ENCODE measurements around the gene AMIGO1.

The AMIGO1 gene

GRCh38 chr1:109508001-109508872 lies 1.3 kb downstream of the AMIGO1 start:
- DNase-seq (ENCODE audit: extremely low spot score, insufficient read length, low read depth) (no peak), FAIRE-seq (no peak)

- no peak for FAIRE-seq
- no peak for DNase-seq (ENCODE audit: extremely low spot score, insufficient read length, low read depth)
These were observed 4.6 kb downstream of the AMIGO1 start for GRCh38 chr1:109504974-109505373.

- no peak for FAIRE-seq
- no peak for DNase-seq (ENCODE audit: extremely low spot score, insufficient read length, low read depth)
These were observed 5.6 kb downstream of the AMIGO1 start for GRCh38 chr1:109503935-109504334.

- FAIRE-seq (no peak), DNase-seq (ENCODE audit: extremely low spot score, insufficient read length, low read depth) (no peak)
These were observed 7.1 kb downstream of the AMIGO1 start for GRCh38 chr1:109502364-109502851.

DNA sequence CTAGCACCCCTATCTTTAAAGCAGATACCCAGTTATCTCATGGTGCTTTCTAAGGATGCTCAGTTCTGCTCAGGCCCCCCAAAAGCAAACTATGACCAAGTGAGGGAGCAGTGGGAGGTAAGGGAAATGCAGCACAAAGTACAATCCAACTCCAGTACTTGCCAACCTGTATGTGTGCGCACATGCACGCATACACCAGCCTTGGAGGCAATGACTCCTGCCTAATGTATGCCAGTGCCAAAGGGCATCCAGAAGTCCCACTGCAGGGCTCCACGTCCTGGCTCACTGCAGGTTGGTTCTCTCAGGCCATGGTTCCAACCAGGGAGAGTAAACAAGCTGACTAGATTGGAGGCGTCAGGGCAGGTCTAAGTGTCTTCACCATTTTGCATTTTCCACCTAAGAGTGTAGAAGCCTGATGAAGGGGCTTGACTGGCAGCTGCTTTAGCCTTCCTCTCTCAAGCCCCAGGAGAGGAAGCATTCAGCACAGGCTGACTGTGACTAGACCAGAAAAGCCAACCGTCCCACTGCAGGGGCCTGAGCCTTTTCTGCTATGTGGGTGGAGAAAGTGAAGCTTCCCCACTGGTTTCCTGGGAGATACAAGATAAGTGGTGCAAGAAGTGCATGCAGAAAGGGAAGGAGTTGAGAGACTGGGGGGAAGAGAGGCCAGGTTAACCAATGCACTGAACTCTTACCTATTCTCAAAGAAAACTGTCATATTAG lies 7.7 kb downstream of the AMIGO1 start:
- FAIRE-seq = no peak
- DNase-seq (ENCODE audit: extremely low spot score, insufficient read length, low read depth) = no peak

- FAIRE-seq (no peak), DNase-seq (ENCODE audit: extremely low spot score, insufficient read length, low read depth) (no peak)
These were observed 8.6 kb downstream of the AMIGO1 start for GRCh38 chr1:109500941-109501381.

DNA sequence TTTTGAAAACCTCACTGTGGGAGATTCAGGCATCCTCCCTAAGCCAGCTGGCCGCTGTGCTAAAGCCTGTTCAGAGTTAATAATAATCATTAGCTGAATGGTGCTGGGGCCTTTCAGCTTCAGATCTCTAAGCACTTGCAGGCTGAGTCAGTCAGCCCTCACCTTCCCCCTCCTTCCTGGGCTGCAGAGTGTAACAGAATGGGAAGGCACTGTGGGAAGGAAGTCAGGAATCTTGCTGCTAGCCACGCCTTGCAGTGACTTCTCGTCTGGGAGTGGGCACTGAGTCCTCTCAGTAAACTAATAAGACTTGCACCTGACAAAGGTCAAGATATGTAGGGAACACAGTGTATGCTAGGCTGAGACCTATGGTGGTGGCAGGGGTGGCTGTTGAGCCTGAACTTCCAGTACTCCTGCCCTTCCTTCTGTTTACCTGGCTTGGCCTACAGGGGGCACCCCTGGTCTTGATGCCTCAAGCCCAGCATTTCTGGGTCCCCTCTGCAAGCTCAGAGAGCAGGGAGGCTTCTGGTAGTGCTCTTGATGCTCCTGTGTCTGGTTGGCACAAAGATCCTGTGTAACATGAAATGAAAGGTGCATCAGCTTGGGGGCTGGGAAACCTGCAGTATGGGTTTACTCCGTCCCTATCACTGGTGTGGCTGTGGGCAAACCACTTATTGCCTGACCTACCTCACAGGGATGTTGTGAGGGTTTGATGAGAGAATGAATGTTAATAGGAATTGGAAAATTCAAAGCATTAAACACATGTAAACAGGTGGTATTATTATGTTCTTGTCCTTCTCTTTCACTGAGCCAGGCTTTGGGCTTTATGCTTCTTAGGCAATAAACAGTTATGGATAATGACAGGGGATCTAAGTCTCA lies 9.6 kb downstream of the AMIGO1 start:
- DNase-seq (ENCODE audit: extremely low spot score, insufficient read length, low read depth) = no peak

DNA sequence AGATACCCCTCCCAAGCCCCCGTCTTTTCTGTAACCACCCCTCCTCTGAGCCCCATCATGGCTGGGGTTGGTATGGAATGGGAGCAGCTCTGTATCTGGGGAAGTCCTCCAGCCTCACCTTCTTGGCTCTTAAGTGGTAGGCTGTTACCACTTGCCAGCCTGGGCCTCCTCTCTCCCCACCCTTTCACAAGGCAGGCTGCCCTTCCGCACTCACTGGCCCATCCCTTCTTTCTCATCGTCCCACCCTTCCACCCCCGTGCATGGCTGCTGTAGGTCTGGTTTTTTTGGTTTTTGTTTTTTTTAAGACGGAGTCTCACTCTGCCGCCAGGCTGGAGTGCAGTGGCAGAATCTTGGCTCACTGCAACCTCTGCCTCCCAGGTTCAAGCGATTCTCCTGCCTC lies 10.4 kb downstream of the AMIGO1 start:
- DNase-seq (ENCODE audit: extremely low spot score, insufficient read length, low read depth) (no peak), FAIRE-seq (no peak)

More for the DNA sequence above, 9.6 kb downstream of the AMIGO1 start:
- no peak for FAIRE-seq

GRCh38 chr1:109498161-109498801 lies 11.2 kb downstream of the AMIGO1 start:
- DNase-seq (ENCODE audit: extremely low spot score, insufficient read length, low read depth) = no peak
- no peak for FAIRE-seq

DNA sequence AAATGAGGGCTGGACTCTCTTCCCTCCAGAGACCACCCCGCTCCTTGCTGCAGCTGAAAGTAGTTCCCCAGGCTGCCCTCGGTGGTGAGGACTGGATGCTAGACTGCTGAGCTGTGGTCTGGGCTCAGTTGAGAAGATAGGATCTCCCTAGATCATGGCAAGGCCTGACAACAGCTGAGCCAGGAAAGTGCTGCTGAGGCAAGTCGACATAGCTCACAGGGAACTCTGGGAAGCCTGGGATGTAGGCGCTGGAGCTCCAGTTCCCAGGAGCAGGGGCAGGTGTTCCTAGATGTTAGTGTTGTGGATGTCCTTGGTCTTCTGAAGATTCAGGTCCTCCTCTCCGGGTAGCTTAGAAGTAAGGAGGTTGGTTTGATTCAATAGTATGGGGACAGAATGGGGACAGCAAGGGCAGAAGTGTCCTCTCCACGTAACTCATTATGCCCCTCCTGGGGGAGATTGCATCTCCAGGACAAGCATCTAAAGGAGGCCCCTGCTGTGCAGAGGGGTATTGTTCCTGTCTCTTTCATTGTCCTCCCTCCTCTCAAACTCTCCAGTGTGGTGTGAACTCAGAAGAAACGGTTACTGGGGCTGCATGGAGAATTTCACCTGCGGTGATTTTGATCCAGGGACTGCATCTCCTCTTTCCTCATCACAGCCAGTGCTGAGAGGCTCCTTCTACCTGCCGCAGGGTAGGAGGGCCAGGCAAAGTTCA lies 11.9 kb downstream of the AMIGO1 start:
- FAIRE-seq = no peak
- no peak for DNase-seq (ENCODE audit: extremely low spot score, insufficient read length, low read depth)

DNA sequence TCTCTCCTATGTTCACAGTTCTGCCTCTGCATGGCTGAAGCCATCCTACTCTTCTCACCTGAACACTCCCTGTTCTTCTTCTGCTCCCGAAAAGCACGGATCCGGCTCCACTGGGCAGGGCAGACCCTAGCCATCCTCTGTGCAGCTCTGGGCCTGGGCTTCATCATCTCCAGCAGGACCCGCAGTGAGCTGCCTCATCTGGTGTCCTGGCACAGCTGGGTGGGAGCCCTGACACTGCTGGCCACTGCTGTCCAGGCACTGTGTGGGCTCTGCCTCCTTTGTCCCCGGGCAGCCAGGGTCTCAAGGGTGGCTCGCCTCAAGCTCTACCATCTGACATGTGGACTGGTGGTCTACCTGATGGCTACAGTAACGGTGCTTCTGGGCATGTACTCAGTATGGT lies 13.8 kb downstream of the AMIGO1 start:
- DNase-seq (ENCODE audit: extremely low spot score, insufficient read length, low read depth) = no peak
- FAIRE-seq = no peak

DNA sequence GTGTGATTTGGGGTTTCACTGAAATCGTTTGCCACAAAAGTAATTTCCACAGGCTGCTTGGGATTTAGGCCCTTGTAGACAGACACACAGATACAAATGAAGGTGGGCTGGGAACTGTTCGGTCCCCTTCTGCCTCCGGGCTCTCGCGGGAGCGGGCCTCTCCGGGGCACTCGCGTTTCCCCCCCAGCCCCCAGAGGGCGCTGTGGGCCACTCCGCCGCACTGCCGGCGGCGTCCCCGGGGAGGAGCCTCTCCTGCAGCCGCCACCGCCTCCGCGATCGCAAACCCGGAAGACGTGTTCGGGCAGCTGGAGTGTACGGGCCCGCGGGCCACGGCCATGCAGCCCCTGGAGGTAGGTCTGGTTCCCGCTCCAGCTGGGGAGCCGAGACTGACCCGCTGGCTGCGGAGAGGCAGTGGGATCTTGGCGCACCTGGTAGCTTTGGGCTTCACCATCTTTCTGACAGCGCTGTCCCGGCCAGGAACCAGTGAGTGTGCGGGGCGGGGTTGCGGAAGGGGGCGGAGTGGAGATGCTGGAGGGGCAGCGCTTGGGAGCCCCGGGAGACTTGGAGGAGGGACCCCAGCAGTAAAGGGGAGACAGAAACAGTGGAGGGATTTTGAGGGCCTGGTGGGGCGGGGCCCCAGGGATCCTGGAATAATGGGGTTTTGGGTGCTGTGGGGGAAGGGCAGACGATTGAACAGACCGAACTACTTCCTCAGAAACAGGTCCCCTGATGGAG lies 15.6 kb downstream of the AMIGO1 start, which contains the start of gene CYB561D1:
Gene CYB561D1 (plus strand): TSS at position 290 of the 735 bp plus-strand sequence. CDS start 46 bp downstream, at position 336.
- DNase-seq (ENCODE audit: extremely low spot score, insufficient read length, low read depth) (peak; percentile 88), FAIRE-seq (peak; percentile 87)

DNA sequence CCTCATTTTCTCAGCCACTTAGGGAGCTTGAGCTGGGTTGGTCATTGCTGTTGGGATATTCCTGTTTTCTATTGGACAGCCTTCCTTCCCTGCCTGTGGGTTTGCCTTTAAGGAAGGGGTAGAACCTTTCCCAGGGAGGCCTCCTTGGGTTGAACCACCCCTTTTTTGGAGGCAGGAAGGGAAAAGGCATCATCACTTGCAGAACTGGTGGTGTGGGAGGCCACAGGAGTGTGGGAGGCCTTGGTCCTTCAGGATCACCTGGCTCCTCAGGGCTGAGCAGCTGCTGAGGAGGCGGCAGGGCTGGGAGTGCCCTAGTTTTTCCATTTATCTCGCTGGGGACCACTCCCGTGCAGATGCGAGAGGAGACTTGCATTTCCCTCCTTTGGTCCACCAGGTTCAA lies 16.3 kb downstream of the AMIGO1 start:
- no peak for DNase-seq (ENCODE audit: extremely low spot score, insufficient read length, low read depth)
- no peak for FAIRE-seq

- no peak for DNase-seq (ENCODE audit: extremely low spot score, insufficient read length, low read depth)
- FAIRE-seq = no peak
These were observed 16.7 kb downstream of the AMIGO1 start for GRCh38 chr1:109492779-109493178.

DNA sequence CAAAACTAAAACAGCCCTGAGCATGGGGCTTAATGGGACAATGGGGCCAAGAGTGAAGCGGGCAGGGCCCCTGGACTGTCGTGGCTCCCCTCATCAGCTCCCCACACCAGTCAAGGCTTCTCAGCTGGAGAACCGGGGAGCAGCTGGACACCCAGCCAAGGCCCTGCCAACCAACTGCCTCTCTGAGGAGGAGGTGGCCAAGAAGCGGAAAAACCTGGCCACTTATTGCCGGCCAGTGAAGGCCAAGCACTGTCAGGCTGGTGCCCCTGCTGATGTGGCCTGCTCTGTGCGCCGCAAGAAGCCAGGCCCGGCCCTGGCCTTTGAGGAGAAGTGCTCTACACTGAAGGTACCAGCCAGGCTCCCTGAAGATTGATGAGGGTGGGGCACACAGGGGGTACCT lies 18.2 kb downstream of the AMIGO1 start:
- no peak for DNase-seq (ENCODE audit: extremely low spot score, insufficient read length, low read depth)
- FAIRE-seq = no peak

DNA sequence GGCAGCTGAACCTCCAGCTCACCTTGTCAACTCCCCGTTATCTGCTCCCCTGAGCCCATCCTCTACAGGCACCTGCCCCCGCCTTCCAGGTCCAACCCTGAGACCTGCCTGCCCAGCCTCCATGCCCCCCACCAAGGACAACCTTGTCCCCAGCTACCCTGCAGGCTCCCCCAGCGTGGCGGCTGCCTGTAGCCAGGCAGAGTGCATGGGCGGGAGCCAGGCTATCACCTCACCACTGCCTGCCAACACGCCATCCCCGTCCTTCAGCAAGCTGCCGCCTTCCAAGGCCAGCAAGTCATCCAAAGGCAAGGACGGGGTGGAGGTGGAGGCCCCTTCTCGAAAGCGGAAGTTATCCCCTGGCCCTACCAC lies 18.6 kb downstream of the AMIGO1 start:
- FAIRE-seq = no peak
- no peak for DNase-seq (ENCODE audit: extremely low spot score, insufficient read length, low read depth)

DNA sequence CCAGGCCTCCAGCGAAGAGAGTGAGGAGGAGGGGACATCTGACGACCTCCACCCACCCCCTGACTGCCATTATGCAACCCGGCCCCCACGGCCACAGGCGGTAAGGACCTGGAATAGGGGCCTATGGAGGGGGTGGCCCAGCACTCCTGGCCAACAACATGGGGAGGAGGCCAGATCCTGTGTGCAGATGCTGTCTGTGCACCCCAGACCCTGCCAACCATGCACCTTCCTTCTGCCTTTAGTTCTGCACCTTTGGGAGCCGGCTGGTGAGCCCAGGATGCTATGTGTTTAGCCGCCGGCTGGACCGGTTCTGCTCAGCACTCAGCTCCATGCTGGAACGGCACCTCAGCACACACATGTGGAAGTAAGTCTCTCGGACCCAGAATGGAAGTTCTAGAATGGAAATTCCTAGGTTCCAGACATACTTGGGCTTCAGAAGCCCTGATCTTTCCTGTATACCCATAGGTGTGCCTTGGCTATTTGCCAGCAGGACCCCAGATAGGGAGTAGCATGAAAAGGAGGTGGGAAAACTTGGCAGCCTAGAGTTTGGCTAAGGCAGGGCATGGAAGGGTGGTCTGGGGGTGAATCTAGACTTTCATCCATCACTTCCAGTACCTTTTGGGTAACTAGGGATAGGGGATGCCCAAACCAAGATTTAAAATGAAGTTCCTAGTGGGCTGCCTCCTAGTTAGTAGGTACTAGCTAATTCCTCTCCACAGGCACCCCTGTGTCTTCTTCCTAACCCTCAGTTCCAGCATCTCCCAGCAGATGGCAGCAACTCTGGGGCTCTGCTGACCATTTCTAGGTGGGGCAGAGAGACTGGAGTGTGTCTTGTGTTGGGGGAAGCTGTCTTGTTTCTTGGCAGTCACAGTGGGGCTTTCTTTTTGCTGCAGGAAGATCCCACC lies 19.2 kb downstream of the AMIGO1 start:
- peak; percentile 53 for FAIRE-seq

More for the DNA sequence above, 19.2 kb downstream of the AMIGO1 start:
- DNase-seq (ENCODE audit: extremely low spot score, insufficient read length, low read depth) = peak; percentile 39
